IMR-90 (cell line): ENCODE results near the gene SARS1. TPM values are rescaled to one million over a fixed set of nuclear protein-coding genes. Genes with fewer than 3 reads are reported as not detected.

ENCODE experiments used
- ATAC-seq: fragments of 200-7000 bp; cut with Tn5 transposase; 2 replicates; pipeline ENCODE4 v1.9.1; 2020; ENCODE audit warnings: low read depth, mild to moderate bottlenecking, moderate library complexity
- BruUV-seq: library from RNA; stranded (reverse); fragments of 400-500 nt; replicated peaks from 2 replicates; lab custom pipeline; 2021; lab: Mats Ljungman, UMichigan
- CTCF ChIA-PET: fragments of 300-600 bp; formaldehyde crosslinking; extraction: SDS; loops from one replicate; lab custom pipeline; 2021; ENCODE audit warnings: antibody characterized with exemption; lab: Yijun Ruan, JAX
- POLR2A ChIA-PET: fragments of 300-600 bp; sonication (Branson Sonifier 250); formaldehyde crosslinking; loops from one replicate; lab custom pipeline; 2022; ENCODE audit warnings: antibody characterized with exemption; ENCODE audit not compliant: unreplicated experiment; lab: Charles Lee
- DNase-seq: peaks from one replicate; pipeline ENCODE4 v3.0.0; 2013
- H2AFZ ChIP-seq: replicated peaks from 2 replicates; pipeline ENCODE3; 2013; ENCODE audit warnings: low read length, mild to moderate bottlenecking; ENCODE audit not compliant: poor library complexity
- H2AK5ac ChIP-seq: 2 replicates; pipeline ENCODE4 v1.6.1; 2013; ENCODE audit warnings: low read depth, low read length, inconsistent platforms
- H2AK9ac ChIP-seq: replicated peaks from 2 replicates; pipeline ENCODE3; 2013; ENCODE audit warnings: mild to moderate bottlenecking, low read depth, low read length, moderate library complexity; ENCODE audit not compliant: poor library complexity
- H2BK120ac ChIP-seq: 2 replicates; pipeline ENCODE4 v1.6.1; 2013; ENCODE audit warnings: low read depth, low read length, inconsistent platforms
- H2BK15ac ChIP-seq: 3 replicates; pipeline ENCODE4 v1.6.1; 2013; ENCODE audit warnings: low read depth, low read length, inconsistent platforms
- H2BK20ac ChIP-seq: 2 replicates; pipeline ENCODE4 v1.6.1; 2013; ENCODE audit warnings: low read depth, mild to moderate bottlenecking, inconsistent platforms, low read length, moderate library complexity
- H2BK5ac ChIP-seq: 2 replicates; pipeline ENCODE4 v1.6.1; 2013; ENCODE audit warnings: mild to moderate bottlenecking, low read depth, low read length, inconsistent platforms; ENCODE audit not compliant: poor library complexity, severe bottlenecking
- H3K14ac ChIP-seq: replicated peaks from 2 replicates; pipeline ENCODE4 v1.6.1; 2013; ENCODE audit warnings: low read depth, low read length, inconsistent platforms
- H3K18ac ChIP-seq: 2 replicates; pipeline ENCODE4 v1.6.1; 2013; ENCODE audit warnings: low read depth, low read length, control low read depth
- H3K23ac ChIP-seq: 2 replicates; pipeline ENCODE4 v1.6.1; 2013; ENCODE audit warnings: low read depth, low read length, inconsistent platforms
- H3K27ac ChIP-seq: 2 replicates; pipeline ENCODE4 v1.5.1; 2013; ENCODE audit warnings: mild to moderate bottlenecking, control low read depth, low read length; ENCODE audit not compliant: insufficient read depth
- H3K27me3 ChIP-seq: 2 replicates; pipeline ENCODE4 v1.6.1; 2013; ENCODE audit warnings: low read length; ENCODE audit not compliant: control insufficient read depth, insufficient read depth
- H3K36me3 ChIP-seq: 2 replicates; pipeline ENCODE4 v1.6.1; 2013; ENCODE audit warnings: low read length, mixed read lengths; ENCODE audit not compliant: control insufficient read depth, insufficient read depth
- H3K4ac ChIP-seq: 2 replicates; pipeline ENCODE4 v1.6.1; 2013; ENCODE audit warnings: low read depth, low read length, inconsistent platforms
- H3K4me1 ChIP-seq: 2 replicates; pipeline ENCODE4 v1.6.1; 2013; ENCODE audit warnings: low read length, mixed read lengths; ENCODE audit not compliant: control insufficient read depth, insufficient read depth
- H3K4me2 ChIP-seq: 2 replicates; pipeline ENCODE4 v1.6.1; 2013; ENCODE audit warnings: low read depth, mild to moderate bottlenecking, control low read depth, low read length, moderate library complexity
- H3K4me3 ChIP-seq: 2 replicates; pipeline ENCODE4 v1.5.1; 2013; ENCODE audit warnings: low read depth, mild to moderate bottlenecking, control low read depth, low read length, moderate library complexity; ENCODE audit not compliant: insufficient read depth
- H3K56ac ChIP-seq: 2 replicates; pipeline ENCODE4 v1.6.1; 2013; ENCODE audit warnings: low read length, inconsistent platforms; ENCODE audit not compliant: insufficient read depth; ENCODE audit errors: extremely low read depth
- H3K79me1 ChIP-seq, 2 experiments: 2 replicates each; pipeline ENCODE4 v1.6.1; 2013; ENCODE audit warnings: low read length in 2 of 2, inconsistent platforms in 1 of 2, low read depth in 1 of 2
- H3K9ac ChIP-seq: 2 replicates; pipeline ENCODE4 v1.6.1; 2013; ENCODE audit warnings: low read depth, low read length, control low read depth
- H3K9me1 ChIP-seq: 2 replicates; pipeline ENCODE4 v1.6.1; 2013; ENCODE audit warnings: low read length, inconsistent platforms; ENCODE audit not compliant: insufficient read depth
- H3K9me3 ChIP-seq: 2 replicates; pipeline ENCODE4 v1.6.1; 2013; ENCODE audit warnings: low read length; ENCODE audit not compliant: control insufficient read depth, insufficient read depth
- H4K20me1 ChIP-seq: 2 replicates; pipeline ENCODE4 v1.6.1; 2013; ENCODE audit warnings: low read length, inconsistent platforms; ENCODE audit not compliant: insufficient read depth
- H4K5ac ChIP-seq: 2 replicates; pipeline ENCODE4 v1.6.1; 2013; ENCODE audit warnings: mild to moderate bottlenecking, low read depth, low read length, control low read depth
- H4K8ac ChIP-seq, 2 experiments: 2 replicates each; pipeline ENCODE4 v1.6.1; 2013; ENCODE audit warnings: low read depth in 2 of 2, low read length in 2 of 2, control low read depth in 1 of 2, inconsistent platforms in 1 of 2
- H4K91ac ChIP-seq: 2 replicates; pipeline ENCODE4 v1.6.1; 2013; ENCODE audit warnings: low read depth, low read length, inconsistent platforms; ENCODE audit not compliant: insufficient read depth
- BHLHE40 ChIP-seq: fragments of 150-350 bp; IDR thresholded peaks from 2 replicates; pipeline ENCODE4 v1.6.1; 2016; ENCODE audit warnings: mild to moderate bottlenecking, low read depth, low read length
- CEBPB ChIP-seq: IDR thresholded peaks from 2 replicates; pipeline ENCODE4 v1.6.1; 2012; ENCODE audit warnings: low read depth, low read length, improper control_type of control experiment
- CHD1 ChIP-seq: IDR thresholded peaks from 2 replicates; pipeline ENCODE4 v1.6.1; 2012; ENCODE audit warnings: low read depth, low read length, improper control_type of control experiment
- FOS ChIP-seq: fragments of 150-350 bp; IDR thresholded peaks from 2 replicates; pipeline ENCODE4 v1.6.1; 2016; ENCODE audit warnings: low read depth, low read length
- MAFK ChIP-seq: IDR thresholded peaks from 2 replicates; pipeline ENCODE4 v1.6.1; 2012; ENCODE audit warnings: low read depth, low read length, improper control_type of control experiment
- MAZ ChIP-seq: IDR thresholded peaks from 2 replicates; pipeline ENCODE4 v1.6.1; 2012; ENCODE audit warnings: low read depth, mild to moderate bottlenecking, low read length, improper control_type of control experiment, moderate library complexity, borderline replicate concordance
- MXI1 ChIP-seq: IDR thresholded peaks from 2 replicates; pipeline ENCODE4 v1.6.1; 2012; ENCODE audit warnings: low read depth, mild to moderate bottlenecking, low read length, moderate library complexity, borderline replicate concordance
- NFE2L2 ChIP-seq: fragments of 150-350 bp; IDR thresholded peaks from 2 replicates; pipeline ENCODE4 v1.6.1; 2016; ENCODE audit warnings: low read depth, mild to moderate bottlenecking, low read length
- POLR2A ChIP-seq: IDR thresholded peaks from 2 replicates; pipeline ENCODE4 v1.6.1; 2012; ENCODE audit warnings: mild to moderate bottlenecking, low read depth, low read length
- RAD21 ChIP-seq: IDR thresholded peaks from 2 replicates; pipeline ENCODE4 v1.6.1; 2012; ENCODE audit warnings: low read length, improper control_type of control experiment
- RCOR1 ChIP-seq: IDR thresholded peaks from 2 replicates; pipeline ENCODE4 v1.6.1; 2012; ENCODE audit warnings: mild to moderate bottlenecking, low read length, improper control_type of control experiment; ENCODE audit not compliant: insufficient replicate concordance
- RFX5 ChIP-seq: IDR thresholded peaks from 2 replicates; pipeline ENCODE4 v1.8.0; 2012; ENCODE audit warnings: low read depth, mild to moderate bottlenecking, low read length, moderate library complexity
- SMC3 ChIP-seq: fragments of 150-350 bp; IDR thresholded peaks from 2 replicates; pipeline ENCODE4 v1.6.1; 2016; ENCODE audit warnings: low read depth, mild to moderate bottlenecking, antibody characterized with exemption, low read length, moderate library complexity
- WGBS, 2 experiments: methylation state at CpG; one replicate each; pipeline versions ENCODE4 v1.1.5 to v1.1.7; 2013; ENCODE audit warnings: missing lambda C conversion rate in 2 of 2; ENCODE audit not compliant: insufficient read length in 1 of 2; ENCODE audit errors: extremely low coverage in 2 of 2; 5-methylcytosine and 5-hydroxymethylcytosine counted together
- dilution Hi-C: fragments of 300-500 bp; cut with HindIII; formaldehyde crosslinking; loops from one replicate; pipeline ENCODE4 v1.14.3; 2018; ENCODE audit warnings: low sequenced_read_pairs; ENCODE audit not compliant: unreplicated experiment
- in situ Hi-C: fragments of 300-500 bp; cut with MboI; formaldehyde crosslinking; loops from 3 replicates; pipeline ENCODE4 v1.14.3; 2019; ENCODE audit warnings: low sequenced_read_pairs, inconsistent platforms, mixed read lengths
- intact Hi-C: fragments of 100-400 bp; cut with micrococcal nuclease; formaldehyde crosslinking; loops from 2 replicates; pipeline ENCODE4 v1.10.0; 2022
- polyA plus RNA-seq, 3 experiments: library from polyadenylated mRNA; depleted of rRNA; stranded (reverse); fragments of >200 nt; gene quantifications; 2 replicates each; pipeline ENCODE4 v1.2.3, GENCODE V29; 2012; ENCODE audit warnings: low replicate concordance in 1 of 3
- total RNA-seq: library from RNA; depleted of rRNA; stranded (reverse); fragments of >200 nt; gene quantifications from 2 replicates; pipeline ENCODE4 v1.2.3, GENCODE V29; 2012
- TF ChIP-seq, protein P1 (sequence below): fragments of 150-350 bp; IDR thresholded peaks from 2 replicates; pipeline ENCODE4 v1.6.1; 2017; ENCODE audit warnings: mild to moderate bottlenecking, antibody characterized with exemption, low read length, low read depth
- TF ChIP-seq, protein P2 (sequence below): fragments of 150-350 bp; IDR thresholded peaks from 2 replicates; pipeline ENCODE4 v1.6.1; 2016; ENCODE audit warnings: low read depth, mild to moderate bottlenecking, low read length, moderate library complexity, borderline replicate concordance

SARS1 gene
- total and polyA plus RNA-seq, 2 of the 4 experiments (the other 2 are of a cell fraction) = 231 to 348 TPM

DNA sequence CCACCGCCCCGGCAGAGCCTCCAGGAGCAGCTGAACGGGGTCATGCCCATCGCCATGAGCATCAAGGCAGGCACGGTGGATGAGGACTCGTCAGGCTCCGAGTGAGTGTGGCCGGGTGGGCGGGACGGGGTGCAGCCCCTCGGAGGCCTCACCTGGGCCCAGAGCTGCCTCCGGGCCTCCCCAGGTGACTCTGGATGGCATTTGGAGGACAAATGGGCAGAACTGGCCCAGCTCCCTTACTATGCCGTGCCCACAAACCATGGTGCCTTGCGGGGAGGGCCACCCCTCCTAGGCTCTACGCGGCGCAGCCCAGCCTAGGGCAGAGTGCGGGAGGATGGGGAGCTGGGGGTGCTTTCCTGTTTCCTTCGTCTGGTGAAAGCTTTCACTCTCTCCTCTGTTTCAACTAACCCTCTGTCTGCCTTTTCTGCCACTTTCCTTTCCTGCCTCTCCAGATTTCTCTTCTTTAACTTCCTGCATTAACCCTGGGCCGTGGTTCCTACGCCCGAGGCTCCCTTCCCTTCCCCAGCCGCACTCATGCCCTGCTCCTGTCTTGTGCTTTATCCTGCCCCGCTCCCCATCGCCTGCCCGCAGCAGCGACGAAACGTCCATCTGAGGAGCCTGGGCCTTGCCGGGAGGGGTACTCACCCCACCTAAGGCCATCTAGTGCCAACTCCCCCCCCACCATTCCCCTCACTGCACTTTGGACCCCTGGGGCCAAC lies 60.0 kb downstream of the SARS1 start:
- intact Hi-C loops = no loop called here
- TF ChIP-seq, protein P1, sequence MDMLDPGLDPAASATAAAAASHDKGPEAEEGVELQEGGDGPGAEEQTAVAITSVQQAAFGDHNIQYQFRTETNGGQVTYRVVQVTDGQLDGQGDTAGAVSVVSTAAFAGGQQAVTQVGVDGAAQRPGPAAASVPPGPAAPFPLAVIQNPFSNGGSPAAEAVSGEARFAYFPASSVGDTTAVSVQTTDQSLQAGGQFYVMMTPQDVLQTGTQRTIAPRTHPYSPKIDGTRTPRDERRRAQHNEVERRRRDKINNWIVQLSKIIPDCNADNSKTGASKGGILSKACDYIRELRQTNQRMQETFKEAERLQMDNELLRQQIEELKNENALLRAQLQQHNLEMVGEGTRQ = no peak
- TF ChIP-seq RCOR1 (no peak), NFE2L2 (no peak), CEBPB (no peak), BHLHE40 (no peak), CHD1 (no peak), RAD21 (no peak), RFX5 (no peak), MXI1 (no peak), SMC3 (no peak), MAZ (no peak), POLR2A (no peak), FOS (no peak), MAFK (no peak)
- TF ChIP-seq, protein P2, sequence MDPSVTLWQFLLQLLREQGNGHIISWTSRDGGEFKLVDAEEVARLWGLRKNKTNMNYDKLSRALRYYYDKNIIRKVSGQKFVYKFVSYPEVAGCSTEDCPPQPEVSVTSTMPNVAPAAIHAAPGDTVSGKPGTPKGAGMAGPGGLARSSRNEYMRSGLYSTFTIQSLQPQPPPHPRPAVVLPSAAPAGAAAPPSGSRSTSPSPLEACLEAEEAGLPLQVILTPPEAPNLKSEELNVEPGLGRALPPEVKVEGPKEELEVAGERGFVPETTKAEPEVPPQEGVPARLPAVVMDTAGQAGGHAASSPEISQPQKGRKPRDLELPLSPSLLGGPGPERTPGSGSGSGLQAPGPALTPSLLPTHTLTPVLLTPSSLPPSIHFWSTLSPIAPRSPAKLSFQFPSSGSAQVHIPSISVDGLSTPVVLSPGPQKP = no peak

More for the DNA sequence above, 60.0 kb downstream of the SARS1 start:
- Histone ChIP-seq H3K9me3 (no peaks in the 10 kb centered on the region), H3K14ac (no peak overlapping the region), H3K18ac (no peak overlapping the region; the same call in 1 of the 2 replicates), H4K91ac (no peak overlapping the region; the same call in 1 of the 2 replicates), H3K4ac (peak overlapping the region; percentile 31), H2AK5ac (peak overlapping the region; percentile 11; the same call in 1 of the 2 replicates), H3K36me3 (peaks cover 1% of the 10 kb centered on the region; the same call in 1 of the 2 replicates), H3K4me3 (no peak overlapping the region), H4K5ac (no peak overlapping the region; the same call in 1 of the 2 replicates), H3K27ac (no peak overlapping the region), H2BK120ac (peak overlapping the region; percentile 38; the same call in 1 of the 2 replicates), H2BK15ac (0 out of 3 replicates have a peak overlapping the region, but pooled peaks have one; percentile 23), H3K4me2 (no peak overlapping the region), H2AFZ (no peak overlapping the region), H2AK9ac (peak overlapping the region; percentile 18), H3K56ac (no peak overlapping the region), H3K9ac (no peak overlapping the region; the same call in 1 of the 2 replicates), H2BK20ac (no peak overlapping the region), H3K23ac (no peak overlapping the region), H4K20me1 (no peaks in the 10 kb centered on the region), H3K4me1 (peaks cover 14% of the 10 kb centered on the region), H3K79me1 (peaks cover 0 to 17% of the 10 kb centered on the region in 2 experiments; a peak in 3 of 4 replicates), H4K8ac (peak overlapping the region in 1 of 2 experiments; percentile 9; a peak in 1 of 4 replicates), H2BK5ac (no peak overlapping the region), H3K9me1 (peaks cover 5% of the 10 kb centered on the region; the same call in 1 of the 2 replicates), H3K27me3 (no peaks in the 10 kb centered on the region)
- dilution Hi-C loops (no loop called here), in situ Hi-C loops (no loop called here)
- ATAC-seq (no peak), DNase-seq (no peak)
- ChIA-PET POLR2A (no interaction called here), CTCF (no interaction called here)
- 92% methylated on average over 13 of the region's 30 CpGs; no CpG with 5 or more reads in 1 of the 2 experiments for WGBS, 2 experiments
- BruUV-seq = no TSS peak
